Measurements from ENCODE around the gene WNT9B.

DNA sequence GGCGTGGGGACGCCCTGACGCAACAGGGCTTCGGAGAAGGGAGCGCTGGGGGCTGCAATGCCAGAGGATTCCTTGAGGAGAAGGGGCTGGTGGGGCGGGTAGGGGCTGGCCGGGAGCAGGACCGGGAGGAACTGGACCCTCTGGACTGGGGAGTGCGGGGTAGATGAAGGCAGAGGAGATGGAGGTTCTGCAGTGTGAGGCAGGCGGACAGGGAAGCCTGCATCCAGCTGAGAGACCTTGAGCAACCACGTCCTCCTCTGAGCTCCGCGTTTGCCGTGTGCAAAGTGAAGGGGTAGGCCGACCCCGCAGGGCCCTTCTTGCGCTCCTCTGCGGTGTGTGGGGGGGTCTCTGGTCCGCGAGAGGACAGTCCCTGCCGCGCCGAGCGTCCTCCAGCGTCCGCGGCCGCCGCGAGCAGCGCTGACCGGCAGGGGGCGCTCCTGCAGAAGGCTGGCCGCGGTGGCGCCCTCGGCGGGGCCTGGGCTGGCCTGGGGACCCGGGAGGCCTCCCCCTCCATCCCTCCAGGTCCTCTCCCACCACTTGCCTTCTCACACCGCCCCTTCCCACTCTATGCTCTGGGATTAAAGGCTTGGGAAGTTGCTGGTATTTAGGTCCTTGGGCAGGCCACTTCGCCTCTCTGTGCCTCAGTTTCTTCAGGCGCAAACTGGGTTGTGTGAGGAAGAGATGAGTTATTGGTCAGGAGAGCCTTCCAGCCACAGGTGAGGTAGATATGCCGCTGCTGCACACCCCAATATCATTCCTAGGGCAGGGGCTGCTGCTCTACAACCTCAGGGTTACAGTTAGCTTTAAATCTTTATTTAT, 9.6 kb upstream of the WNT9B start:
- TF ChIP-seq, protein P1, sequence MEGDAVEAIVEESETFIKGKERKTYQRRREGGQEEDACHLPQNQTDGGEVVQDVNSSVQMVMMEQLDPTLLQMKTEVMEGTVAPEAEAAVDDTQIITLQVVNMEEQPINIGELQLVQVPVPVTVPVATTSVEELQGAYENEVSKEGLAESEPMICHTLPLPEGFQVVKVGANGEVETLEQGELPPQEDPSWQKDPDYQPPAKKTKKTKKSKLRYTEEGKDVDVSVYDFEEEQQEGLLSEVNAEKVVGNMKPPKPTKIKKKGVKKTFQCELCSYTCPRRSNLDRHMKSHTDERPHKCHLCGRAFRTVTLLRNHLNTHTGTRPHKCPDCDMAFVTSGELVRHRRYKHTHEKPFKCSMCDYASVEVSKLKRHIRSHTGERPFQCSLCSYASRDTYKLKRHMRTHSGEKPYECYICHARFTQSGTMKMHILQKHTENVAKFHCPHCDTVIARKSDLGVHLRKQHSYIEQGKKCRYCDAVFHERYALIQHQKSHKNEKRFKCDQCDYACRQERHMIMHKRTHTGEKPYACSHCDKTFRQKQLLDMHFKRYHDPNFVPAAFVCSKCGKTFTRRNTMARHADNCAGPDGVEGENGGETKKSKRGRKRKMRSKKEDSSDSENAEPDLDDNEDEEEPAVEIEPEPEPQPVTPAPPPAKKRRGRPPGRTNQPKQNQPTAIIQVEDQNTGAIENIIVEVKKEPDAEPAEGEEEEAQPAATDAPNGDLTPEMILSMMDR (IDR thresholded peaks at IDR 0.05; ENCODE audit: poor library complexity): peak; percentile 65
- TF ChIP-seq EZH2 (IDR thresholded peaks at IDR 0.05; ENCODE audit: borderline replicate concordance): no peak
- TF ChIP-seq EZH2phosphoT487 (IDR thresholded peaks at IDR 0.05; ENCODE audit: low read depth, severe bottlenecking, unreplicated experiment): no peak

All from hepatocyte (in vitro differentiated cells).